GM12873 (cell line): ENCODE measurements around the gene PPP1R15A.

Source experiments
- CTCF ChIP-seq: IDR thresholded peaks from 2 replicates; pipeline ENCODE4 v1.5.1; 2012; ENCODE audit warnings: low read depth, mild to moderate bottlenecking, moderate library complexity, low read length, control low read depth; ENCODE audit not compliant: insufficient read depth; ENCODE audit errors: missing control alignments

The PPP1R15A gene

GRCh38 chr19:48913114-48913889, 41.1 kb downstream of the PPP1R15A start:
- no peak for TF ChIP-seq CTCF

- TF ChIP-seq CTCF, result no peak
Measured at GRCh38 chr19:48914181-48914580, 42.0 kb downstream of the PPP1R15A start.

GRCh38 chr19:48915757-48916156, 43.5 kb downstream of the PPP1R15A start:
- TF ChIP-seq CTCF, result no peak

- TF ChIP-seq CTCF, result no peak
Measured at GRCh38 chr19:48918071-48918470, 45.9 kb downstream of the PPP1R15A start.

- no peak for TF ChIP-seq CTCF
Measured at GRCh38 chr19:48918801-48919247, 46.6 kb downstream of the PPP1R15A start.

- no peak for TF ChIP-seq CTCF
Measured at GRCh38 chr19:48920949-48921348, 48.7 kb downstream of the PPP1R15A start.

- TF ChIP-seq CTCF, result no peak
Measured at GRCh38 chr19:48921721-48922500, 49.7 kb downstream of the PPP1R15A start.
